SU-DHL-6 (cell line): Measurements from ENCODE around the gene NLGN1.

Experiments used
- H2AFZ ChIP-seq: fragments of 200-600 bp; sonication (generic); 2 replicates; pipeline ENCODE4 v1.6.1; 2014; ENCODE audit warnings: low read depth, mild to moderate bottlenecking, moderate library complexity, mixed read lengths, antibody characterized with exemption, low read length; ENCODE audit not compliant: severe bottlenecking
- H3F3A ChIP-seq: fragments of 200-600 bp; shearing (Covaris generic); 2 replicates; pipeline ENCODE4 v1.6.0; 2016; ENCODE audit warnings: antibody characterized with exemption, mild to moderate bottlenecking; ENCODE audit not compliant: insufficient read depth
- H3K27ac ChIP-seq: fragments of 200-600 bp; sonication (generic); 2 replicates; pipeline ENCODE4 v1.5.1; 2016; ENCODE audit warnings: low read depth, mild to moderate bottlenecking, low read length, moderate library complexity, mixed read lengths
- H3K27me3 ChIP-seq: fragments of 200-600 bp; sonication (generic), shearing (Covaris generic); 2 replicates; pipeline ENCODE4 v1.6.0; 2014; ENCODE audit warnings: mild to moderate bottlenecking, low read length
- H3K36me3 ChIP-seq: fragments of 200-600 bp; sonication (generic); 2 replicates; pipeline ENCODE4 v1.6.1; 2014; ENCODE audit warnings: mild to moderate bottlenecking, low read length, mixed read lengths
- H3K4me2 ChIP-seq: fragments of 300-600, 200-600 bp; shearing (Covaris generic), sonication (generic); 2 replicates; pipeline ENCODE4 v1.6.0; 2014; ENCODE audit warnings: low read length, low read depth, mild to moderate bottlenecking; ENCODE audit not compliant: poor library complexity, severe bottlenecking
- H3K4me3 ChIP-seq: fragments of 200-600 bp; sonication (generic); 2 replicates; pipeline ENCODE4 v1.5.1; 2014; ENCODE audit warnings: antibody characterized with exemption, low read length, mild to moderate bottlenecking, mixed read lengths; ENCODE audit not compliant: insufficient read depth, poor library complexity, severe bottlenecking
- H3K79me2 ChIP-seq: fragments of 200-600 bp; sonication (generic); 2 replicates; pipeline ENCODE4 v1.6.1; 2014; ENCODE audit warnings: mild to moderate bottlenecking, low read length, moderate library complexity; ENCODE audit not compliant: insufficient read depth
- H3K9ac ChIP-seq: fragments of 200-600 bp; sonication (generic); 2 replicates; pipeline ENCODE4 v1.7.0; 2014; ENCODE audit warnings: mild to moderate bottlenecking, low read length
- H3K9me2 ChIP-seq: fragments of 200-600 bp; sonication (generic); replicated peaks from 2 replicates; pipeline ENCODE4 v1.6.1; 2014; ENCODE audit warnings: low read length; ENCODE audit not compliant: insufficient read depth
- H3K9me3 ChIP-seq: fragments of 200-600 bp; sonication (generic); 2 replicates; pipeline ENCODE4 v1.6.1; 2014; ENCODE audit warnings: low read length, mixed read lengths; ENCODE audit not compliant: insufficient read depth
- H4K20me1 ChIP-seq: fragments of 200-600 bp; sonication (generic); 2 replicates; pipeline ENCODE4 v1.6.1; 2014; ENCODE audit warnings: low read depth, mild to moderate bottlenecking, antibody characterized with exemption, low read length, moderate library complexity, mixed read lengths
- CTCF ChIP-seq: fragments of 200-600 bp; sonication (generic); IDR thresholded peaks from one replicate; pipeline ENCODE4 v1.5.1; 2017; ENCODE audit warnings: antibody characterized with exemption, mild to moderate bottlenecking, low read length, moderate library complexity; ENCODE audit not compliant: insufficient read depth, poor library complexity, severe bottlenecking
- EZH2phosphoT487 ChIP-seq: fragments of 200-600 bp; sonication (generic), shearing (Covaris generic); conservative IDR thresholded peaks from 2 replicates; pipeline ENCODE4 v1.6.1; 2018; ENCODE audit warnings: mild to moderate bottlenecking, antibody characterized with exemption, low read length, moderate library complexity, mixed read lengths

Gene NLGN1

DNA sequence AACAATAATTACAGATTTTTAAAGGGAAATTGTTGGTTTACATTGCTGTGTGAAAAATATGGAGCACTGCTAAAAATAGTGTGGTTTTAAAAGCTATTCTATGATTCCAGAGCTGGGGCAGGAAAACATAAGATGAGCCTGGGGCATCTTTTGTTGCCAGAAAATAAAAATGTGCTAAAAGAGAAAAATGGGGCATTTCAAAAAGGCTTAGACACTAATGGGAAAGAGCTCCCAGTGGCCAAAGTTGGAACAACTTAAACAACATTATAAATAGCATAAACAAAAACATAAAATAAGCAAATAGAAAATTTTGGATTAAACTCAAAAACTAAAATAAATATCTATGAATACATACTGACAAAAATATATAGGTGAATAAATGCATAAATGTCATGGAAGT lies 478.9 kb downstream of the NLGN1 start:
- H3F3A ChIP-seq: no peaks in the 10 kb centered on the region
- no peak overlapping the region for H3K27ac ChIP-seq
- no peaks in the 10 kb centered on the region for H3K27me3 ChIP-seq
- H3K36me3 ChIP-seq: no peaks in the 10 kb centered on the region
- H2AFZ ChIP-seq: no peak overlapping the region
- no peaks in the 10 kb centered on the region for H4K20me1 ChIP-seq
- H3K9me2 ChIP-seq: no peaks in the 10 kb centered on the region
- TF ChIP-seq CTCF (no peak), EZH2phosphoT487 (no peak)
- no peak overlapping the region for H3K4me2 ChIP-seq
- no peaks in the 10 kb centered on the region for H3K9me3 ChIP-seq
- H3K9ac ChIP-seq: no peak overlapping the region
- no peak overlapping the region for H3K4me3 ChIP-seq
- no peaks in the 10 kb centered on the region for H3K79me2 ChIP-seq

DNA sequence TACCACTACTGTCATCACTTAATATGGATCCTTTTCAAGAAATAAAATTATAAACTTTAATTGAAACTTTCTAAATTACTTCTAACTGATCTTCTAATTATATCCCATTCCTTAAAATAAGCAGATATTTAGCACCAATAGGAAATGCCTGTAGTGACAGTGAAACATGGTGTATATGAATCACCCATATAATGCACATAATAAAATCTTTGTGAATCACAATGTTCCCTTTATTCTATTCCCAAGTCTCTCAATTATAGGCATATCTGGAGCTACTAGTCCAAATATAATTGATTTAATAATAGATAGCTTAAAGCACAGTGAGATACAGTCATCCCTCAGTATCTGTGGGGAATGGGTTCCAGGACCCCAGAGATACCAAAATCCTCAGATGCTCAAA lies 490.3 kb downstream of the NLGN1 start:
- no peak overlapping the region for H3K27ac ChIP-seq
- no peak for TF ChIP-seq CTCF
- TF ChIP-seq EZH2phosphoT487: no peak
- no peaks in the 10 kb centered on the region for H3K79me2 ChIP-seq
- H3K4me2 ChIP-seq: no peak overlapping the region
- H3F3A ChIP-seq: no peaks in the 10 kb centered on the region
- no peaks in the 10 kb centered on the region for H3K36me3 ChIP-seq
- H3K27me3 ChIP-seq: no peaks in the 10 kb centered on the region
- H4K20me1 ChIP-seq: no peaks in the 10 kb centered on the region
- H3K9ac ChIP-seq: no peak overlapping the region
- no peak overlapping the region for H3K4me3 ChIP-seq
- H3K9me2 ChIP-seq: no peaks in the 10 kb centered on the region
- no peak overlapping the region for H2AFZ ChIP-seq
- no peaks in the 10 kb centered on the region for H3K9me3 ChIP-seq

DNA sequence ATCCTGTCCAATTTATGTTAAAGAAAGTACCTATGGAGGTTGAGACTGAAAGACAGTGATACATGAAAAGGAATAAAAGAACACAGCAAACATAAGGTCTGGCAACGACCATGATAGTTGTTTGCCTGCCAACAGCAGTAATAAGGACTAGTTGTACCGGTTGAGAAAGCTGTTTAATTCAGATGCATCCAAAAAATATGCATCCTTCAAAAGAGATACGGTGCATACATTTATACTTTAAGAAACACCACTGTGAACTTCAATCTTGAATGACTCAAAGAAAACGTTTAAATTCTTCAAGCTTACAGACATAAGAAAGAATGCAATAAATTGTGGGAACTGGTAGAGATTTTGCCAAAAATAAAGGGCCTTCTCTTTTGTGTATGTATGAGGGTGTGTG lies 492.1 kb downstream of the NLGN1 start:
- Histone ChIP-seq H4K20me1 (no peaks in the 10 kb centered on the region), H3K4me2 (no peak overlapping the region), H3K9me3 (no peaks in the 10 kb centered on the region), H3K27ac (no peak overlapping the region), H3K79me2 (no peaks in the 10 kb centered on the region), H3K9ac (no peak overlapping the region), H3K4me3 (no peak overlapping the region), H3K27me3 (no peaks in the 10 kb centered on the region), H3F3A (no peaks in the 10 kb centered on the region), H3K36me3 (no peaks in the 10 kb centered on the region), H3K9me2 (no peaks in the 10 kb centered on the region), H2AFZ (no peak overlapping the region)
- TF ChIP-seq CTCF (no peak), EZH2phosphoT487 (no peak)

GRCh38 chr3:173890091-173890490 lies 492.5 kb downstream of the NLGN1 start:
- TF ChIP-seq EZH2phosphoT487 (no peak), CTCF (no peak)
- H3K9ac ChIP-seq: no peak overlapping the region
- no peak overlapping the region for H3K27ac ChIP-seq
- no peak overlapping the region for H2AFZ ChIP-seq
- H3K4me3 ChIP-seq: no peak overlapping the region
- H3K9me2 ChIP-seq: no peaks in the 10 kb centered on the region
- H4K20me1 ChIP-seq: no peaks in the 10 kb centered on the region
- no peaks in the 10 kb centered on the region for H3K79me2 ChIP-seq
- H3K4me2 ChIP-seq: no peak overlapping the region
- no peaks in the 10 kb centered on the region for H3K9me3 ChIP-seq
- H3K27me3 ChIP-seq: no peaks in the 10 kb centered on the region
- H3F3A ChIP-seq: no peaks in the 10 kb centered on the region
- H3K36me3 ChIP-seq: no peaks in the 10 kb centered on the region
